H1 (cell line): ENCODE data around the gene CACNA2D4. TPM values are rescaled to one million over a fixed set of nuclear protein-coding genes. Genes with fewer than 3 reads are reported as not detected.

Experiments
- CEBPB ChIP-seq: IDR thresholded peaks from 2 replicates; pipeline ENCODE4 v1.6.1; 2012; ENCODE audit warnings: low read depth, low read length
- CHD1 ChIP-seq: IDR thresholded peaks from 2 replicates; pipeline ENCODE4 v1.6.1; 2012; ENCODE audit warnings: low read depth, low read length, improper control_type of control experiment
- EP300 ChIP-seq, 2 experiments: IDR thresholded peaks; 1 replicate in 1 of 2; 2 replicates in 1 of 2; pipeline ENCODE4 v1.6.1; 2011 to 2012; ENCODE audit warnings: low read depth in 2 of 2, low read length in 2 of 2, mild to moderate bottlenecking in 2 of 2, borderline replicate concordance in 1 of 2, inconsistent platforms in 1 of 2, moderate library complexity in 1 of 2
- FOSL1 ChIP-seq: IDR thresholded peaks from 2 replicates; pipeline ENCODE4 v1.6.1; 2011; ENCODE audit warnings: mild to moderate bottlenecking, low read depth, low read length, moderate library complexity; ENCODE audit not compliant: insufficient read depth
- MAFK ChIP-seq: IDR thresholded peaks from 2 replicates; pipeline ENCODE4 v1.6.1; 2012; ENCODE audit warnings: low read depth, mild to moderate bottlenecking, improper control_type of control experiment, low read length
- RAD21 ChIP-seq, 2 experiments: IDR thresholded peaks in 1 of 2; conservative IDR thresholded peaks in 1 of 2; 2 replicates each; pipeline ENCODE4 v1.6.1; 2011; ENCODE audit warnings: low read depth in 2 of 2, low read length in 2 of 2, improper control_type of control experiment in 1 of 2, inconsistent platforms in 1 of 2, mild to moderate bottlenecking in 1 of 2, moderate library complexity in 1 of 2
- RNF2 ChIP-seq: fragments of 200-900, 300-1000 bp; sonication (generic); IDR thresholded peaks from 2 replicates; pipeline ENCODE4 v1.7.1; 2016; ENCODE audit warnings: borderline replicate concordance, low read depth, mild to moderate bottlenecking, antibody characterized with exemption, low read length; ENCODE audit not compliant: poor library complexity, severe bottlenecking; ENCODE audit errors: missing control alignments
- SP1 ChIP-seq: IDR thresholded peaks from 2 replicates; pipeline ENCODE4 v1.6.1; 2011; ENCODE audit warnings: low read depth, low read length
- polyA plus RNA-seq, 7 experiments: library from polyadenylated mRNA; depleted of rRNA in 3 of 7; stranded (reverse) in 5 of 7; unstranded in 2 of 7; fragments of >200 nt in 5 of 7; fragments of 200-250 nt in 2 of 7; gene quantifications; 1 replicate in 5 of 7; 2 replicates in 1 of 7; 4 replicates in 1 of 7; pipeline versions ENCODE4 v1.2.1 to v1.2.3, GENCODE V29; 2011 to 2013; ENCODE audit warnings: missing spikeins in 2 of 7, mixed read lengths in 2 of 7
- total RNA-seq: library from RNA; stranded (reverse); fragmentation: NEBNext Ultra II Directional; extraction: Animal tissue kit (Norgen Biotek cat#: 25700); gene quantifications from 2 replicates; pipeline ENCODE4 v1.2.1, GENCODE V29; 2021
- TF ChIP-seq, protein P1 (sequence below): fragments of 300-600 bp; sonication (generic); IDR thresholded peaks from 2 replicates; pipeline ENCODE4 v1.7.1; 2012; ENCODE audit warnings: low read length, moderate library complexity, mild to moderate bottlenecking, inconsistent platforms; ENCODE audit not compliant: insufficient replicate concordance

Gene CACNA2D4
- total and polyA plus RNA-seq, 2 of the 8 experiments (the other 6 are each of a cell fraction or from before 2014, with no cell fraction given), result 0.44 to 0.88 TPM

GRCh38 chr12:1935242-1935641 is 16.8 kb upstream of the CACNA2D4 start (continued):
- TF ChIP-seq, protein P1, sequence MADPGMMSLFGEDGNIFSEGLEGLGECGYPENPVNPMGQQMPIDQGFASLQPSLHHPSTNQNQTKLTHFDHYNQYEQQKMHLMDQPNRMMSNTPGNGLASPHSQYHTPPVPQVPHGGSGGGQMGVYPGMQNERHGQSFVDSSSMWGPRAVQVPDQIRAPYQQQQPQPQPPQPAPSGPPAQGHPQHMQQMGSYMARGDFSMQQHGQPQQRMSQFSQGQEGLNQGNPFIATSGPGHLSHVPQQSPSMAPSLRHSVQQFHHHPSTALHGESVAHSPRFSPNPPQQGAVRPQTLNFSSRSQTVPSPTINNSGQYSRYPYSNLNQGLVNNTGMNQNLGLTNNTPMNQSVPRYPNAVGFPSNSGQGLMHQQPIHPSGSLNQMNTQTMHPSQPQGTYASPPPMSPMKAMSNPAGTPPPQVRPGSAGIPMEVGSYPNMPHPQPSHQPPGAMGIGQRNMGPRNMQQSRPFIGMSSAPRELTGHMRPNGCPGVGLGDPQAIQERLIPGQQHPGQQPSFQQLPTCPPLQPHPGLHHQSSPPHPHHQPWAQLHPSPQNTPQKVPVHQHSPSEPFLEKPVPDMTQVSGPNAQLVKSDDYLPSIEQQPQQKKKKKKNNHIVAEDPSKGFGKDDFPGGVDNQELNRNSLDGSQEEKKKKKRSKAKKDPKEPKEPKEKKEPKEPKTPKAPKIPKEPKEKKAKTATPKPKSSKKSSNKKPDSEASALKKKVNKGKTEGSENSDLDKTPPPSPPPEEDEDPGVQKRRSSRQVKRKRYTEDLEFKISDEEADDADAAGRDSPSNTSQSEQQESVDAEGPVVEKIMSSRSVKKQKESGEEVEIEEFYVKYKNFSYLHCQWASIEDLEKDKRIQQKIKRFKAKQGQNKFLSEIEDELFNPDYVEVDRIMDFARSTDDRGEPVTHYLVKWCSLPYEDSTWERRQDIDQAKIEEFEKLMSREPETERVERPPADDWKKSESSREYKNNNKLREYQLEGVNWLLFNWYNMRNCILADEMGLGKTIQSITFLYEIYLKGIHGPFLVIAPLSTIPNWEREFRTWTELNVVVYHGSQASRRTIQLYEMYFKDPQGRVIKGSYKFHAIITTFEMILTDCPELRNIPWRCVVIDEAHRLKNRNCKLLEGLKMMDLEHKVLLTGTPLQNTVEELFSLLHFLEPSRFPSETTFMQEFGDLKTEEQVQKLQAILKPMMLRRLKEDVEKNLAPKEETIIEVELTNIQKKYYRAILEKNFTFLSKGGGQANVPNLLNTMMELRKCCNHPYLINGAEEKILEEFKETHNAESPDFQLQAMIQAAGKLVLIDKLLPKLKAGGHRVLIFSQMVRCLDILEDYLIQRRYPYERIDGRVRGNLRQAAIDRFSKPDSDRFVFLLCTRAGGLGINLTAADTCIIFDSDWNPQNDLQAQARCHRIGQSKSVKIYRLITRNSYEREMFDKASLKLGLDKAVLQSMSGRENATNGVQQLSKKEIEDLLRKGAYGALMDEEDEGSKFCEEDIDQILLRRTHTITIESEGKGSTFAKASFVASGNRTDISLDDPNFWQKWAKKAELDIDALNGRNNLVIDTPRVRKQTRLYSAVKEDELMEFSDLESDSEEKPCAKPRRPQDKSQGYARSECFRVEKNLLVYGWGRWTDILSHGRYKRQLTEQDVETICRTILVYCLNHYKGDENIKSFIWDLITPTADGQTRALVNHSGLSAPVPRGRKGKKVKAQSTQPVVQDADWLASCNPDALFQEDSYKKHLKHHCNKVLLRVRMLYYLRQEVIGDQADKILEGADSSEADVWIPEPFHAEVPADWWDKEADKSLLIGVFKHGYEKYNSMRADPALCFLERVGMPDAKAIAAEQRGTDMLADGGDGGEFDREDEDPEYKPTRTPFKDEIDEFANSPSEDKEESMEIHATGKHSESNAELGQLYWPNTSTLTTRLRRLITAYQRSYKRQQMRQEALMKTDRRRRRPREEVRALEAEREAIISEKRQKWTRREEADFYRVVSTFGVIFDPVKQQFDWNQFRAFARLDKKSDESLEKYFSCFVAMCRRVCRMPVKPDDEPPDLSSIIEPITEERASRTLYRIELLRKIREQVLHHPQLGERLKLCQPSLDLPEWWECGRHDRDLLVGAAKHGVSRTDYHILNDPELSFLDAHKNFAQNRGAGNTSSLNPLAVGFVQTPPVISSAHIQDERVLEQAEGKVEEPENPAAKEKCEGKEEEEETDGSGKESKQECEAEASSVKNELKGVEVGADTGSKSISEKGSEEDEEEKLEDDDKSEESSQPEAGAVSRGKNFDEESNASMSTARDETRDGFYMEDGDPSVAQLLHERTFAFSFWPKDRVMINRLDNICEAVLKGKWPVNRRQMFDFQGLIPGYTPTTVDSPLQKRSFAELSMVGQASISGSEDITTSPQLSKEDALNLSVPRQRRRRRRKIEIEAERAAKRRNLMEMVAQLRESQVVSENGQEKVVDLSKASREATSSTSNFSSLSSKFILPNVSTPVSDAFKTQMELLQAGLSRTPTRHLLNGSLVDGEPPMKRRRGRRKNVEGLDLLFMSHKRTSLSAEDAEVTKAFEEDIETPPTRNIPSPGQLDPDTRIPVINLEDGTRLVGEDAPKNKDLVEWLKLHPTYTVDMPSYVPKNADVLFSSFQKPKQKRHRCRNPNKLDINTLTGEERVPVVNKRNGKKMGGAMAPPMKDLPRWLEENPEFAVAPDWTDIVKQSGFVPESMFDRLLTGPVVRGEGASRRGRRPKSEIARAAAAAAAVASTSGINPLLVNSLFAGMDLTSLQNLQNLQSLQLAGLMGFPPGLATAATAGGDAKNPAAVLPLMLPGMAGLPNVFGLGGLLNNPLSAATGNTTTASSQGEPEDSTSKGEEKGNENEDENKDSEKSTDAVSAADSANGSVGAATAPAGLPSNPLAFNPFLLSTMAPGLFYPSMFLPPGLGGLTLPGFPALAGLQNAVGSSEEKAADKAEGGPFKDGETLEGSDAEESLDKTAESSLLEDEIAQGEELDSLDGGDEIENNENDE, result no peak
- TF ChIP-seq CHD1 (no peak), RAD21 (IDR thresholded peaks at IDR 0.05 in 1 of 2, conservative IDR thresholded peaks at IDR 0.05 in 1 of 2; ENCODE audit: low read depth in 2 of 2, low read length in 2 of 2) (no peak), RNF2 (no peak), CEBPB (no peak), EP300 (IDR thresholded peaks at IDR 0.05; ENCODE audit: borderline replicate concordance in 1 of 2, low read depth in 2 of 2, low read length in 2 of 2) (no peak), FOSL1 (no peak), SP1 (no peak), MAFK (no peak)
